Endothelial cell (in vitro differentiated cells): Measurements from ENCODE around the gene OFD1. TPM values are rescaled to one million over a fixed set of nuclear protein-coding genes. Genes with fewer than 3 reads are reported as not detected.
A peak's percentile ranks its signal among the peaks of the same experiment; 100 is the strongest.

Experiments
- DNase-seq: peaks from one replicate; pipeline ENCODE4 v3.0.0; 2021; ENCODE audit warnings: low spot score
- H3K27ac Mint-ChIP-seq: one replicate; pipeline ENCODE4 v1.8.0; 2021; ENCODE audit warnings: mixed read lengths, inconsistent platforms; ENCODE audit not compliant: unreplicated experiment
- H3K27me3 Mint-ChIP-seq: one replicate; pipeline ENCODE4 v1.8.0; 2021; ENCODE audit warnings: mild to moderate bottlenecking, moderate library complexity, mixed read lengths, inconsistent platforms; ENCODE audit not compliant: unreplicated experiment
- H3K36me3 Mint-ChIP-seq: one replicate; pipeline ENCODE4 v1.8.0; 2021; ENCODE audit warnings: mild to moderate bottlenecking, low read depth, mixed read lengths, inconsistent platforms; ENCODE audit not compliant: unreplicated experiment
- H3K4me1 Mint-ChIP-seq: one replicate; pipeline ENCODE4 v1.8.0; 2021; ENCODE audit warnings: mild to moderate bottlenecking, mixed read lengths, inconsistent platforms; ENCODE audit not compliant: unreplicated experiment
- H3K4me3 Mint-ChIP-seq: one replicate; pipeline ENCODE4 v1.8.0; 2021; ENCODE audit warnings: mild to moderate bottlenecking, mixed read lengths, inconsistent platforms; ENCODE audit not compliant: unreplicated experiment
- H3K9me3 Mint-ChIP-seq: one replicate; pipeline ENCODE4 v1.8.0; 2021; ENCODE audit warnings: mixed read lengths, inconsistent platforms; ENCODE audit not compliant: unreplicated experiment
- CTCF ChIP-seq: fragments of 200-600 bp; sonication (generic); IDR thresholded peaks from one replicate; pipeline ENCODE4 v1.5.0; 2021; ENCODE audit warnings: antibody characterized with exemption; ENCODE audit not compliant: unreplicated experiment
- total RNA-seq: library from RNA; stranded (reverse); fragmentation: NEBNext Ultra II Directional; extraction: Animal tissue kit (Norgen Biotek cat#: 25700); gene quantifications from one replicate; pipeline ENCODE4 v1.2.1, GENCODE V29; 2021; ENCODE audit not compliant: unreplicated experiment

The OFD1 gene
- total RNA-seq, 1 donor from 2014 or later = 17.7 TPM

- Mint-ChIP-seq H3K4me1 (peaks cover 20% of the 10 kb centered on the region), H3K9me3 (no peaks in the 10 kb centered on the region), H3K27me3 (peaks cover 3% of the 10 kb centered on the region), H3K27ac (peak within 1 kb of the TSS; percentile 78), H3K4me3 (peak within 1 kb of the TSS; percentile 91), H3K36me3 (no peaks in the 10 kb centered on the region)
- peak; percentile 85 for DNase-seq
- TF ChIP-seq CTCF = no peak
These were observed 45.4 kb upstream of the OFD1 start, which contains the start of gene RAB9A for GRCh38 chrX:13688958-13689740. TSS of gene RAB9A (plus strand) at chrX:13689128. CDS start at chrX:13708747, 19,619 bp downstream.

GRCh38 chrX:13689741-13690211, 44.8 kb upstream of the OFD1 start:
- H3K4me1 Mint-ChIP-seq = peaks cover 22% of the 10 kb centered on the region
- H3K27ac Mint-ChIP-seq = peak overlapping the region; percentile 78
- no peak for TF ChIP-seq CTCF
- H3K4me3 Mint-ChIP-seq = peak overlapping the region; percentile 91
- no peak for DNase-seq
- H3K9me3 Mint-ChIP-seq = no peaks in the 10 kb centered on the region
- H3K27me3 Mint-ChIP-seq = peaks cover 3% of the 10 kb centered on the region
- H3K36me3 Mint-ChIP-seq = no peaks in the 10 kb centered on the region

- H3K9me3 Mint-ChIP-seq = no peaks in the 10 kb centered on the region
- H3K36me3 Mint-ChIP-seq = no peaks in the 10 kb centered on the region
- TF ChIP-seq CTCF = no peak
These were observed 43.7 kb upstream of the OFD1 start for GRCh38 chrX:13690836-13691235.

GRCh38 chrX:13691841-13692371, 42.6 kb upstream of the OFD1 start:
- TF ChIP-seq CTCF = no peak
- Mint-ChIP-seq H3K9me3 (no peaks in the 10 kb centered on the region), H3K4me1 (peaks cover 31% of the 10 kb centered on the region), H3K27me3 (peaks cover 3% of the 10 kb centered on the region), H3K27ac (no peak overlapping the region), H3K4me3 (no peak overlapping the region), H3K36me3 (no peaks in the 10 kb centered on the region)
- DNase-seq = no peak

More at GRCh38 chrX:13690836-13691235, 43.7 kb upstream of the OFD1 start:
- Mint-ChIP-seq H3K4me3 (peak overlapping the region; percentile 89), H3K27me3 (peaks cover 3% of the 10 kb centered on the region), H3K27ac (no peak overlapping the region), H3K4me1 (peaks cover 31% of the 10 kb centered on the region)
- no peak for DNase-seq

GRCh38 chrX:13692771-13693231, 41.7 kb upstream of the OFD1 start:
- Mint-ChIP-seq H3K27me3 (peaks cover 3% of the 10 kb centered on the region), H3K4me1 (peaks cover 31% of the 10 kb centered on the region), H3K27ac (peak overlapping the region; percentile 74), H3K4me3 (no peak overlapping the region), H3K36me3 (no peaks in the 10 kb centered on the region), H3K9me3 (no peaks in the 10 kb centered on the region)
- TF ChIP-seq CTCF = no peak
- DNase-seq = no peak
